ENCODE measurements around the gene DNAAF2. TPM values are rescaled to one million over a fixed set of nuclear protein-coding genes. Genes with fewer than 3 reads are reported as not detected.

DNAAF2 gene
- total and polyA plus RNA-seq, 2 of the 13 experiments (the other 11 are each of a cell fraction or from before 2014, with no cell fraction given): 6.1 to 13.6 TPM

- TF ChIP-seq EP300 (IDR thresholded peaks at IDR 0.05; ENCODE audit: low read depth in 2 of 2, low read length in 2 of 2) (no peak), EP300 (CRISPR knock-in tag; IDR thresholded peaks at IDR 0.05; ENCODE audit: borderline replicate concordance) (no peak), NFATC3 (CRISPR knock-in tag; IDR thresholded peaks at IDR 0.05) (0 out of 2 replicates have a peak, but pooled peaks have one; percentile 49), TFAP4 (IDR thresholded peaks at IDR 0.05; ENCODE audit: borderline replicate concordance, low read depth) (peak; percentile 81), MTF1 (CRISPR knock-in tag; IDR thresholded peaks at IDR 0.05) (0 out of 2 replicates have a peak, but pooled peaks have one; percentile 11), FUBP1 (CRISPR knock-in tag; IDR thresholded peaks at IDR 0.05; ENCODE audit: borderline replicate concordance) (no peak), ZKSCAN8 (CRISPR knock-in tag; IDR thresholded peaks at IDR 0.05; ENCODE audit: borderline replicate concordance) (peak; percentile 6; the same call in 1 of the 2 replicates), BHLHE40 (IDR thresholded peaks at IDR 0.05; ENCODE audit: low read length) (no peak), YY1 (IDR thresholded peaks at IDR 0.05; ENCODE audit: insufficient read depth, insufficient replicate concordance, low read depth, low read length) (peak; percentile 13), PRDM10 (CRISPR knock-in tag; IDR thresholded peaks at IDR 0.05; ENCODE audit: low read depth) (no peak), ZNF660 (CRISPR knock-in tag; IDR thresholded peaks at IDR 0.05; ENCODE audit: borderline replicate concordance, low read depth) (no peak), FOXP4 (CRISPR knock-in tag; IDR thresholded peaks at IDR 0.05) (no peak; the same call in 1 of the 2 replicates), ZNF775 (CRISPR knock-in tag; IDR thresholded peaks at IDR 0.05; ENCODE audit: borderline replicate concordance) (peak; percentile 57; the same call in 1 of the 2 replicates), HNF4A (CRISPR knock-in tag; IDR thresholded peaks at IDR 0.05) (peak; percentile 81), ZNF687 (CRISPR knock-in tag; IDR thresholded peaks at IDR 0.05) (peak; percentile 73)
These were observed 13.7 kb downstream of the DNAAF2 start (continued) for GRCh38 chr14:49621114-49621881.
